ENCODE data around the gene HDGF.
A peak's percentile ranks its signal among the peaks of the same experiment; 100 is the strongest.
"Not testable (repeated sequence)": the region's sequence is repeated elsewhere in the genome, so short reads cannot be mapped to it uniquely, and the experiment has no call there.

Gene HDGF

DNA sequence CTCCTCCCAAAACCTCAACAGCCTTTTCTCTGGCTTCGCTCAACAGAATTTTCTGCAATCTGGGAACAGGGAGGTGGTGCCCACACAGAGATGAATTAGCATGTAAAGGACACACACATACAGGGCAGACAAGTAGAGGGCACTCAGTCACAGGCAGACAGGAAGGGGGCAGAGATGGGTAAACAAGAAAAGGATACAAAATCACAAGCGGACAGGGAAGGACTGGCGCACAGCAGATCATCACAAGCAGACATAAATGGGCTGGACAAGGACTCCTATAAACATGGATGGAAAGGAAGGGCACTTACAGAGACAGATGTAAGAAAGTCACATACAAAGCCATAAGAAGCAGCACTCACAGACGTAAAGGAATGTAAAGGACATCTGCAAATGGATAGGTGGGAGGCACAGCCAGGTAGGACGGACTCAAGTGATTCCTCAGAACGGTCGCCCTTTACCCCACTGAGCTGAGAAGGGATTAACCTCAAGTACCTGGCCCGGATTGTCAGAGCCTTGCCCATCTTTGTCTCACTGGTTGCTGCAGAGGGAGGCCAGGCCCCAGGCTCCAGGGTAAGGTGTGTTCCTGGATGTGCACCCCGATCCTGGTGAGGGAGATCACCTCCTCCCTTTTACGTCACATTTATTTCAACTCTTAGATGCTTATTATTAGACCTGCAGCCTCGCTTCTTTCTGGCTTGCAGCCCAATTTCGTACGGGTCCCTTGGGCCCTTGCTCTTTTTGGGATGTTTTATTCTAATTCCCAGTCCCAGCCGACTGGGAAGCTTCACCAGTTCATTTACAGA lies 15.0 kb upstream of the HDGF start:
- DNase-seq: no peak

GRCh38 chr1:156765666-156766065 lies 14.2 kb upstream of the HDGF start:
- DNase-seq: no peak

DNA sequence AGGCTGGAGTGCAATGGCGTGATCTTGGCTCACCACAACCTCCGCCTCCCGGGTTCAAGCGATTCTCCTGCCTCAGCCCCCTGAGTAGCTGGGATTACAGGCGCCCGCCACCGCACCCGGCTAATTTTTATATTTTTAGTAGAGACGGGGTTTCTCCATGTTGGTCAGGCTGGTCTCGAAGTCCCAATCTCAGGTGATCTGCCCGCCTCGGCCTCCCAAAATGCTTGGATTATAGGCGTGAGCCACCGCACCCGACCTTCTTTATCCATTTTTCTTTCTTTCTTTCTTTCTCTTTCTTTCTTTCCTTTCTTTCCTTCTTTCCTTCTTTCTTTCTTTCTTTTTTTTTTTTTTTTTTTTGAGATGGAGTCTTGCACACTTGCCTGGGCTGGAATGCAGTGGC lies 13.7 kb upstream of the HDGF start:
- DNase-seq: not testable (repeated sequence)

GRCh38 chr1:156760796-156761104 lies 9.3 kb upstream of the HDGF start:
- no peak for DNase-seq

DNA sequence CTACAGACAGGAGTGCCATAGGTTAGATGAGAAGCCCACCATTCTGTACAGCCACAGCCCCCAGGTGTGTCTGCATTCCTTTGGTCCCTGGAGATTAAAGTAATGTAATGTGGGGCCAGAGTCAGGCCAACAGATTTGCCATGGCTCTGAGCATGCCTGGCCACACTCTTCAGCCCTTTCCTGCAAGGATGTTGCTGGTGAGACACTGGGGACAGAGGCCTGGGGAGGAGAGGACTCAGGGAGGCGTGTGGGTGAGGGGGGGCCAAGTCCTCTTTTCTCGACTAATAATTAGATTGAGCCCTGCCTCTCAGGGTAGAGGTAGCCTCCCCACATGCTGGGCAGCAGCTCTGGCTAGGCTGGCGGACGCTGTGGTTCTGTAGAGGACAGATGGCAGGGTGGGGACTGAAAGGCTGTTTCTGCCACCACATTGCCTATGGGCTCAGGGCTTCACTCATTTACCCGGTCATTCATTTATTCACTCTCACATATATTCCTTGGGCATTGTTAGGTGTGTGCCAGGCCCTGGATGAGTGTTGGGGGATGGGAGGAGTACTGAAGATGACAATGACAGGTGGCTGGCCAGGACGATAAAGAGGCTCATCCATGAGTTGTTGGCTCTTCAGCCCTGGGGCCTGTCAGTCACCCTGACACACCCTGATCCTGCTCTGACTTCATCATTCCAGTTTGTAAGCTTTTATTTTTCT lies 8.8 kb upstream of the HDGF start:
- DNase-seq: no peak

GRCh38 chr1:156757572-156758253 lies 6.2 kb upstream of the HDGF start:
- not testable (repeated sequence) for DNase-seq

GRCh38 chr1:156756355-156756754 lies 4.9 kb upstream of the HDGF start:
- no peak for DNase-seq

GRCh38 chr1:156755527-156755950 lies 4.1 kb upstream of the HDGF start:
- no peak for DNase-seq

DNA sequence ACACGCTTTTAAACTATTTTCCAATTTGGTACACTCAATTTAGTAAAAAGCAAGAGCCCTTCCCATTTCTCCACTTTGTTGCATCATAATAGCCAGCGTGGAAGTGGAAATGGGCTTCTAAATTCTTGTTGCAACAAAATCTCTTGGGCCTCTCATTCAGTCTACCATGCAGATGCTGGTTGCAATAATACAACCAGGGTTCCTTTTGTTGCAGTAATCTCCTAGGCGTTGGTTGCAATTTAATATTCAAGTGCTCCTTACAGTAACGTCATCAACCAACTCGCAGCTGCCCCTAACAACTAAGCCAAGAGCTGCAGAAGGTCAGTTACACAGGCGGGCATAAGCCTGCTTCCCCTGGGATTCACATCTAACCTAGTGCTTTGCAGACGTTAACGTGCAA lies 2.7 kb upstream of the HDGF start:
- no peak for DNase-seq

- no peak for DNase-seq
Measured at GRCh38 chr1:156752843-156753482, 1.5 kb upstream of the HDGF start.

- DNase-seq: peak; percentile 42
Measured at GRCh38 chr1:156751757-156752481, 444 bp upstream of the HDGF start.

DNA sequence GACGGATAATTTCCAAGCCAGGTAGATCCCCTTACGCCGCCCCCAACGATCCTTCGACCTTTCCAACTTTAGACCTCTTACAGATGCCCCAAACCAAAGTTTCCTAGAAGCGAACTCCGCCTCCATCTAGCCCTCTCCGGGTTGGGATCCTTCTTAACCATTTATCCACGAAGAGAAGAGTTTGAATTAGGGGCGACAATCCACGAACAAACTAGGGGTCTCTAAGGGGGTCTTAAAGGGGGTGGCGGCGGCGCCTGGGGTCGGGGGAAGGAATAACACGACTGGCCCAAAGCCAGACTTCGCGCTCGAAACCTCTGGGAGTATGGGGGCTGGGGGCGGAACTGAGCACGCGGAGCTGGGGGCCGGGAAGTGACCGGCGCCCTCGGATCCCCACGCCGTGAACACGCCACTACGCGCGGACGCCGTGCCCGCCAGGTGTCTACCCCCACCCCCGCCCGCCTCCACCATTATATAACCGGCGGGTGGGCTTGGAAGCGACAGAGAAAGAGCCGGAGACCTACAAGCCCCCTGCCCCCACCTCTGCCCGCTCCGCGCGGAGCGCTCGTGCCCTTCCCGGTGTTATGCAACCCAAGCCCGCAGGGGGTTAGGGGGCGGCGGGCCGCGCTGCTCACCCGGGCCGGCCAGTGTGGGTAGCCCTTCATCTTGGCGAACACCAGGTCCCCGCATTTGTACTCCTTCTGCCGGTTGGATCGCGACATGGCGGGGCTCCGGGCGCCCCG lies 594 bp downstream of the HDGF start:
- no peak for DNase-seq

DNA sequence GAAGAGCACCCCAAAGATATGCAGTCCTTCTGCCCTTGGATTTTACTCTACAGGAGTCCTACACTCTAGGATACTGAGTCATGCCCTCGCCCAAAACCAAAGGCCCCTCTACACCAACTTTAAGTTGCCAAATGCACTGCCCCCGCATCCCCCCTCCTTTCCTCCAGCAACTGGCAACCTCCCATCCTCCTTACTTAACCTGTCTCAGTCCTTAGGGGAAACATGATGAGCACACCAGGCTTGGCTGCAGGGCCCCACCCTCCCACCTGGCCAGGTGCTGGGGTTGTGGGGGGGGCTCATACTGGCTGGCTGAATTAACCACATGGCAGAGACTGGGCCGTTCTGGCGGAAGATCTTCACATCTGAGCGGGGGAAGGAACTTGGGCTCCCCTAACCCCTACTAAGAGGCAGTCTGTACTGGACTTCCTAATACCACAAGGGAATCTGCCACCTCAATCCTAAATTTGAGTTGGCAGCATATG lies 1.2 kb downstream of the HDGF start:
- DNase-seq: no peak

GRCh38 chr1:156749419-156750118 lies 1.9 kb downstream of the HDGF start:
- no peak for DNase-seq

DNA sequence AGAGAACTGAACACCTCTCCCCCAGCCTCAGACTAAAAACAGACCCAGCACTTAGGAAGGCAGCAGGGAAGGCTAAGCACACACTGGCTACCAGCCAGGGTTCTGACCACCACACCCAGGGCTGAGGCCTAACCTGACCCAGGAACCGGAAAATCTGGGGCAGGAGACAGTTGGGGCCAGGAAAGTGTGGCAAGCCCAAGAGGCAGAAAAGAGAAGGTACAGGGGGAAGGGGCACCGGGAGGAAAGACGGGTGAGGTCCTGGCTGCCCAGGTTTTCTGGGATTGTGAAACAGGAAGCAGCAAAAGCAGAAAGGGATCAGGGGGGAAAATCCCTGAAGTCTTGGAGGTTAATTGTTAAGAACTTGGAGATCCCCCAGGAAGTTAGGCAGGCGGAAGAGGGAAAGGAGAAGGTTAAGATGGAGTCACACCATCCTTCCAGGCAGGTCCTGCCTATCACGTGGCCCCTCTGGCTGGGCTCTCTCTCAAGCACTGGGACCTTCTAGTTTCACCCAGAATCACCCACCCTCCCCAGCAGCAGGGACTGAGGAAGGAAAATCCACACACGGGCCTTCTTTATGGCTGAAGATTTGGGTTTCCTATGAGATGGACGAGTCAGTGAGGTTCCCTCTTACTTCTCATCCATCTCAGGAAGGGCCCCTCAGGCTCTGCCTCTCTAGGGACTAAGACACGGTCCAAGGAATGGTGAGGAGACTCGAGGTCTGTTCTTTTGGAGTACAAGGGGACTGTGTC lies 2.6 kb downstream of the HDGF start:
- DNase-seq: no peak

DNA sequence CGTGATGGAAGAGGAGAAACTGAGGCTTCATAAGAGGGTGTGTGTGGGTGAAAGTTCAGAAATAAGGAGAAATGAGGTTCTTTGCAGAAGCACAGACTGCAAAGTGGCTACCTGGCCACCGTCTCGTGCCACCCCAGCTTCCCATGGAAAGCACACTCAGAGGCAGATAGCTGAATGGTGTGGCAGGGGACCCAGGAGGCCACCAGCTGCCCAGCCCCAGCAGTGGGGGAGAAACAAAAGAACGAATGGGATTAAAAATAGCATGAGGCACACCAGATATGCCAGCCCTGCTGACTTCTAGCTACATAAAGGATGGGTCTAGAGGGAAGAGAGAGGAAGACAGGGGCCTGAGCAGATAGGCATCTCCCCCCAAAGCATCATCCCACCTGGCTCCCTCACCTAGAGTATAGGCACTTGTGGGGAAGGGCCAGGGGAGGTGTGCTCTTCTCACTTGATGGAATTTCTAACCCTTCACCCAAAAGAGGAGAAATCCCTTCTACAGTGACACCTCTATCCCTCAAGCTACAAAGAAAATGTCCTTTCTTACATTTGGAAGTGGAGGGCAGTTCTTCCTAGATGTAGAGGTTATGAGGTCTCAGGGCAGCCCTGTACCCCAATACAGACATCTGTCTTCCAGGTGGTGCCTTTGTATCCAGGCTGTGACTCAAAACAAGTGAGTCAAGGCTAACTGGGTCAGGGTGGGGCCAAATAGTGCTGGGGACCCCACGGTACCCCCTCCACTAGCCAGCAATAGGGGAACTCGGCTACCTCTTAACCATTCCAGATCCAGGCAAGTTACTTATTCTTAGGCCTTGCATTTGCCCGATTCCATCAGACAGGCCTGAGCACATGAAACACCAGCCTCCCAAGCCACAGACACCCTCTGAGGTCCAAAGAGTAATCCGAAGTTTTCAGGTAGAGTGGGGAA lies 3.5 kb downstream of the HDGF start:
- DNase-seq: no peak

DNA sequence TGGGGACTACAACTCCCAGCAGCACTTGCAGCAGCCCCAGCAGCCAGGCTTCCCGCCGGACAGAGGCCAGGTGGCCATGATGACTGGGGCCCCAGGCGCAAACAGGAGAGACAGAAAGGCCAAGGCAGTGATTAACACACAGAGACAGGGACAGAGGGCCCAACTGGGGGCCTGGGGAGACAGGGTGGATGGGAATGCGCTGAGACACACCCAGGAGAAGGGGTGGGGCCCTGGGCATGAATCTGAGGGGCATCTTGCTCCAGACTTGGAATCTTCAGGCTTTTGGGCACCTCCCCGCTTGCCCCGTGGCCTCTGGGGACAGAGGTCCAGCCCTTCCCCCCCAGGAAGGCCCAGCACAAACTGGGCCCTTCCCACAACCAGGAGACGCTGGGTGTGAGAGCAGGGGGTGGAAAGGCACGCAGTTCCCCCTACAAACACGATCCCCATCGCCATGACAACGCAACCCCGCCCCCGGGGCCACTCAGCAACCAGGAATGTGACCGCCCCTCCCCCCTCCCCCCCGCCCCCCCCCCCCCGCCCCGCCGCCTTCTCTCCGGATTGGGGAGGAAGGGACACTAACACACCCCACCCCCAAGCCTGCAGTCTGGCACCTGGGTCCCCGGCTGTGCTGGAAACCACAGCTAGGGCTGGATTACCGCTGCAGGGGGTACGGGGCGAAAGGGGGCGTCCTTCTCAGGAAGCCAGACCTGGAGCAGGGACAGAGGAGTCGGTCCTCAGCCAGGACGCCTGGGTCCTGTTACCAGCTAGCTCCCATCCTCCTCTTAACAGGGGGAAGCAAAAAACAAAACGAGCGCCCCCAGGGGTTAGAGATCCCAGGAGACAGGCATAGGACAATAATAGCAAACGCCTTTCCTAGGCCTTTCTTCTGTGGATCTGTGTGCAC lies 4.5 kb downstream of the HDGF start:
- DNase-seq: peak; percentile 53

GRCh38 chr1:156746406-156746727 lies 5.1 kb downstream of the HDGF start:
- no peak for DNase-seq
